HepG2 (cell line): ENCODE measurements around the gene MRPS31. TPM values are rescaled to one million over a fixed set of nuclear protein-coding genes. Genes with fewer than 3 reads are reported as not detected.

Source experiments
- CBX5 ChIP-seq: sonication (generic); formaldehyde crosslinking; IDR thresholded peaks from 2 replicates; pipeline ENCODE4 v1.4.0; 2020; ENCODE audit warnings: missing genetic modification reagents, borderline replicate concordance
- GABPB1 ChIP-seq: IDR thresholded peaks from 2 replicates; pipeline ENCODE4 v1.6.1; 2016; ENCODE audit warnings: mild to moderate bottlenecking, missing genetic modification reagents, moderate library complexity, missing compliant biosample characterization
- HMGXB4 ChIP-seq, 2 experiments: sonication (generic) in 1 of 2; formaldehyde crosslinking in 1 of 2; IDR thresholded peaks; 2 replicates each; pipeline versions ENCODE4 v1.4.0 to v1.6.1; 2018 to 2020; ENCODE audit warnings: missing genetic modification reagents in 2 of 2, borderline replicate concordance in 1 of 2, low read depth in 1 of 2, mild to moderate bottlenecking in 1 of 2, missing biosample characterization in 1 of 2
- JUND ChIP-seq: sonication (generic); formaldehyde crosslinking; IDR thresholded peaks from 2 replicates; pipeline ENCODE4 v1.8.0; 2022; ENCODE audit warnings: mild to moderate bottlenecking, missing genetic modification reagents
- KDM5B ChIP-seq: sonication (generic); formaldehyde crosslinking; IDR thresholded peaks from 2 replicates; pipeline ENCODE4 v1.4.0; 2020; ENCODE audit warnings: missing genetic modification reagents, mild to moderate bottlenecking, borderline replicate concordance
- KLF16 ChIP-seq, 2 experiments: sonication (generic) in 1 of 2; formaldehyde crosslinking in 1 of 2; IDR thresholded peaks; 2 replicates each; pipeline versions ENCODE4 v1.6.1 to v1.8.0; 2016 to 2023; ENCODE audit warnings: missing genetic modification reagents in 2 of 2, missing compliant biosample characterization in 1 of 2
- PHF21A ChIP-seq: sonication (generic); formaldehyde crosslinking; IDR thresholded peaks from 2 replicates; pipeline ENCODE4 v1.5.0; 2020; ENCODE audit warnings: mild to moderate bottlenecking, missing genetic modification reagents
- SOX13 ChIP-seq, 3 experiments: fragments of 450-650 bp in 1 of 3; sonication (generic) in 1 of 3; formaldehyde crosslinking in 1 of 3; IDR thresholded peaks in 2 of 3; conservative IDR thresholded peaks in 1 of 3; 2 replicates each; pipeline versions ENCODE4 v1.5.0 to v1.6.1; 2016 to 2020; ENCODE audit warnings: antibody characterized with exemption in 1 of 3, mild to moderate bottlenecking in 1 of 3, missing compliant biosample characterization in 1 of 3, missing genetic modification reagents in 1 of 3, moderate library complexity in 1 of 3
- TBX2 ChIP-seq: sonication (generic); formaldehyde crosslinking; IDR thresholded peaks from 2 replicates; pipeline ENCODE4 v1.5.0; 2020; ENCODE audit warnings: missing genetic modification reagents, mild to moderate bottlenecking, borderline replicate concordance
- TOE1 ChIP-seq: sonication (generic); formaldehyde crosslinking; IDR thresholded peaks from 2 replicates; pipeline ENCODE4 v1.4.0; 2020; ENCODE audit warnings: mild to moderate bottlenecking, missing genetic modification reagents
- YEATS2 ChIP-seq: sonication (generic); formaldehyde crosslinking; IDR thresholded peaks from 2 replicates; pipeline ENCODE4 v1.4.0; 2020; ENCODE audit warnings: missing genetic modification reagents, borderline replicate concordance
- ZKSCAN8 ChIP-seq: IDR thresholded peaks from 2 replicates; pipeline ENCODE4 v1.6.1; 2016; ENCODE audit warnings: borderline replicate concordance, missing genetic modification reagents, missing compliant biosample characterization
- ZMAT3 ChIP-seq: sonication (generic); formaldehyde crosslinking; conservative IDR thresholded peaks from 2 replicates; pipeline ENCODE4 v1.7.0; 2021; ENCODE audit warnings: missing genetic modification reagents
- ZNF160 ChIP-seq: sonication (generic); formaldehyde crosslinking; IDR thresholded peaks from 2 replicates; pipeline ENCODE4 v1.8.0; 2022; ENCODE audit warnings: mild to moderate bottlenecking, inconsistent platforms, missing genetic modification reagents
- ZNF260 ChIP-seq: sonication (generic); formaldehyde crosslinking; IDR thresholded peaks from 2 replicates; pipeline ENCODE4 v1.4.0; 2020; ENCODE audit warnings: missing genetic modification reagents, low read depth, mild to moderate bottlenecking, borderline replicate concordance
- ZNF556 ChIP-seq: sonication (generic); formaldehyde crosslinking; IDR thresholded peaks from 2 replicates; pipeline ENCODE4 v1.4.0; 2020; ENCODE audit warnings: mild to moderate bottlenecking, missing genetic modification reagents, borderline replicate concordance
- ZNF816 ChIP-seq: sonication (generic); formaldehyde crosslinking; IDR thresholded peaks from 2 replicates; pipeline ENCODE4 v1.8.0; 2022; ENCODE audit warnings: missing genetic modification reagents, mild to moderate bottlenecking, borderline replicate concordance
- polyA plus RNA-seq, 8 experiments: library from polyadenylated mRNA; depleted of rRNA in 3 of 8; stranded (reverse) in 7 of 8; unstranded in 1 of 8; fragments of >200 nt; fragmentation: Illumina TruSeq in 4 of 8; extraction: Trizol in 4 of 8; gene quantifications; 2 replicates each; pipeline versions ENCODE4 v1.2.1 to v1.2.3, GENCODE V29; 2011 to 2016; ENCODE audit warnings: low read depth in 4 of 8, missing spikeins in 1 of 8, mixed read lengths in 1 of 8; ENCODE audit not compliant: insufficient read depth in 1 of 8
- total RNA-seq, 5 experiments: library from RNA; depleted of rRNA; stranded (reverse); fragments of >200 nt; fragmentation: Illumina TruSeq; extraction: Trizol; gene quantifications; 2 replicates each; pipeline ENCODE4 v1.2.3, GENCODE V29; 2016; ENCODE audit warnings: low read depth in 1 of 5
- TF ChIP-seq, protein P1 (sequence below): sonication (generic); formaldehyde crosslinking; IDR thresholded peaks from 2 replicates; pipeline ENCODE4 v1.4.0; 2020; ENCODE audit warnings: missing genetic modification reagents
- TF ChIP-seq, protein P2 (sequence below): sonication (generic); formaldehyde crosslinking; IDR thresholded peaks from 2 replicates; pipeline ENCODE4 v1.8.0; 2022; ENCODE audit warnings: mild to moderate bottlenecking, missing genetic modification reagents, moderate library complexity
- TF ChIP-seq, protein P3 (sequence below): sonication (generic); formaldehyde crosslinking; IDR thresholded peaks from 2 replicates; pipeline ENCODE4 v1.4.0; 2020; ENCODE audit warnings: missing genetic modification reagents, borderline replicate concordance

MRPS31 gene
- total and polyA plus RNA-seq, 2 of the 13 experiments (the other 11 are each of a cell fraction or from before 2014, with no cell fraction given) = 23.7 to 34.1 TPM

GRCh38 chr13:40801255-40802217, 30.5 kb upstream of the MRPS31 start (continued):
- no peak for TF ChIP-seq KDM5B
- no peak for TF ChIP-seq ZNF556 (CRISPR knock-in tag)
- no peak for TF ChIP-seq ZNF260
- TF ChIP-seq, protein P1, sequence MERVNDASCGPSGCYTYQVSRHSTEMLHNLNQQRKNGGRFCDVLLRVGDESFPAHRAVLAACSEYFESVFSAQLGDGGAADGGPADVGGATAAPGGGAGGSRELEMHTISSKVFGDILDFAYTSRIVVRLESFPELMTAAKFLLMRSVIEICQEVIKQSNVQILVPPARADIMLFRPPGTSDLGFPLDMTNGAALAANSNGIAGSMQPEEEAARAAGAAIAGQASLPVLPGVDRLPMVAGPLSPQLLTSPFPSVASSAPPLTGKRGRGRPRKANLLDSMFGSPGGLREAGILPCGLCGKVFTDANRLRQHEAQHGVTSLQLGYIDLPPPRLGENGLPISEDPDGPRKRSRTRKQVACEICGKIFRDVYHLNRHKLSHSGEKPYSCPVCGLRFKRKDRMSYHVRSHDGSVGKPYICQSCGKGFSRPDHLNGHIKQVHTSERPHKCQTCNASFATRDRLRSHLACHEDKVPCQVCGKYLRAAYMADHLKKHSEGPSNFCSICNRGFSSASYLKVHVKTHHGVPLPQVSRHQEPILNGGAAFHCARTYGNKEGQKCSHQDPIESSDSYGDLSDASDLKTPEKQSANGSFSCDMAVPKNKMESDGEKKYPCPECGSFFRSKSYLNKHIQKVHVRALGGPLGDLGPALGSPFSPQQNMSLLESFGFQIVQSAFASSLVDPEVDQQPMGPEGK = peak; percentile 13; the same call in 1 of the 2 replicates
- TF ChIP-seq SOX13 (IDR thresholded peaks at IDR 0.05) = no peak
- TF ChIP-seq SOX13 (CRISPR knock-in tag; conservative IDR thresholded peaks at IDR 0.05 in 1 of 2, IDR thresholded peaks at IDR 0.05 in 1 of 2) = 0 out of 4 replicates have a peak, but pooled peaks of 1 of the 2 experiments have one; percentile 16
- TF ChIP-seq KLF16 (CRISPR knock-in tag; IDR thresholded peaks at IDR 0.05) = peak in 1 of 2 experiments; percentile 36; a peak in 1 of 4 replicates
- TF ChIP-seq ZNF816 (CRISPR knock-in tag) = 0 out of 2 replicates have a peak, but pooled peaks have one; percentile 47
- TF ChIP-seq TOE1 (CRISPR knock-in tag) = no peak
- no peak for TF ChIP-seq YEATS2
- TF ChIP-seq HMGXB4 (CRISPR knock-in tag; IDR thresholded peaks at IDR 0.05; ENCODE audit: borderline replicate concordance in 1 of 2, low read depth in 1 of 2) = no peak
- TF ChIP-seq PHF21A (CRISPR knock-in tag) = peak; percentile 57; the same call in 1 of the 2 replicates
- no peak for TF ChIP-seq ZMAT3 (CRISPR knock-in tag)
- peak; percentile 31; the same call in 1 of the 2 replicates for TF ChIP-seq ZKSCAN8
- TF ChIP-seq TBX2 (CRISPR knock-in tag) = 0 out of 2 replicates have a peak, but pooled peaks have one; percentile 37
- TF ChIP-seq GABPB1 (CRISPR knock-in tag) = no peak
- no peak for TF ChIP-seq JUND (CRISPR knock-in tag)
- TF ChIP-seq CBX5 (CRISPR knock-in tag) = no peak
- TF ChIP-seq, protein P2, sequence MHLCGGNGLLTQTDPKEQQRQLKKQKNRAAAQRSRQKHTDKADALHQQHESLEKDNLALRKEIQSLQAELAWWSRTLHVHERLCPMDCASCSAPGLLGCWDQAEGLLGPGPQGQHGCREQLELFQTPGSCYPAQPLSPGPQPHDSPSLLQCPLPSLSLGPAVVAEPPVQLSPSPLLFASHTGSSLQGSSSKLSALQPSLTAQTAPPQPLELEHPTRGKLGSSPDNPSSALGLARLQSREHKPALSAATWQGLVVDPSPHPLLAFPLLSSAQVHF = no peak
- TF ChIP-seq ZNF160 (CRISPR knock-in tag) = no peak
- TF ChIP-seq, protein P3, sequence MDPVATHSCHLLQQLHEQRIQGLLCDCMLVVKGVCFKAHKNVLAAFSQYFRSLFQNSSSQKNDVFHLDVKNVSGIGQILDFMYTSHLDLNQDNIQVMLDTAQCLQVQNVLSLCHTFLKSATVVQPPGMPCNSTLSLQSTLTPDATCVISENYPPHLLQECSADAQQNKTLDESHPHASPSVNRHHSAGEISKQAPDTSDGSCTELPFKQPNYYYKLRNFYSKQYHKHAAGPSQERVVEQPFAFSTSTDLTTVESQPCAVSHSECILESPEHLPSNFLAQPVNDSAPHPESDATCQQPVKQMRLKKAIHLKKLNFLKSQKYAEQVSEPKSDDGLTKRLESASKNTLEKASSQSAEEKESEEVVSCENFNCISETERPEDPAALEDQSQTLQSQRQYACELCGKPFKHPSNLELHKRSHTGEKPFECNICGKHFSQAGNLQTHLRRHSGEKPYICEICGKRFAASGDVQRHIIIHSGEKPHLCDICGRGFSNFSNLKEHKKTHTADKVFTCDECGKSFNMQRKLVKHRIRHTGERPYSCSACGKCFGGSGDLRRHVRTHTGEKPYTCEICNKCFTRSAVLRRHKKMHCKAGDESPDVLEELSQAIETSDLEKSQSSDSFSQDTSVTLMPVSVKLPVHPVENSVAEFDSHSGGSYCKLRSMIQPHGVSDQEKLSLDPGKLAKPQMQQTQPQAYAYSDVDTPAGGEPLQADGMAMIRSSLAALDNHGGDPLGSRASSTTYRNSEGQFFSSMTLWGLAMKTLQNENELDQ (CRISPR knock-in tag) = no peak
